Dendritic cell treated with granulocyte-macrophage colony-stimulating factor and Interleukin-4, amounts not matched to agents 40 ng/mL and 50 ng/mL, for 4 days (primary cell): ENCODE measurements around the gene KCNA2.

Experiments
- H3K27ac Mint-ChIP-seq: one replicate; pipeline ENCODE4 v1.8.0; 2022; ENCODE audit warnings: mild to moderate bottlenecking, mixed read lengths
- H3K27me3 Mint-ChIP-seq: one replicate; pipeline ENCODE4 v1.8.0; 2022; ENCODE audit warnings: mild to moderate bottlenecking, mixed read lengths
- H3K36me3 Mint-ChIP-seq: one replicate; pipeline ENCODE4 v1.8.0; 2022; ENCODE audit warnings: low read depth, mixed read lengths
- H3K4me1 Mint-ChIP-seq: one replicate; pipeline ENCODE4 v1.8.0; 2022; ENCODE audit warnings: low read depth, mixed read lengths
- H3K4me3 Mint-ChIP-seq: one replicate; pipeline ENCODE4 v1.8.0; 2022; ENCODE audit warnings: mild to moderate bottlenecking, moderate library complexity, mixed read lengths
- H3K9me3 Mint-ChIP-seq: one replicate; pipeline ENCODE4 v1.8.0; 2022; ENCODE audit warnings: mixed read lengths
- intact Hi-C: fragments of 100-400 bp; cut with micrococcal nuclease; formaldehyde crosslinking; loops from one replicate; pipeline ENCODE4 v1.15.0; 2022

Gene KCNA2

GRCh38 chr1:110557481-110557880 lies 48.7 kb downstream of the KCNA2 start:
- Mint-ChIP-seq H3K9me3 (no peaks in the 10 kb centered on the region), H3K27me3 (peaks cover 61% of the 10 kb centered on the region), H3K4me1 (no peaks in the 10 kb centered on the region), H3K27ac (no peak overlapping the region), H3K4me3 (no peak overlapping the region), H3K36me3 (no peaks in the 10 kb centered on the region)
- intact Hi-C loops = loop anchor here (10.0 kb wide), 1 partner anchor 227 kb away; no protein-coding TSS in a partner anchor

- H3K4me1 Mint-ChIP-seq = no peaks in the 10 kb centered on the region
- no peaks in the 10 kb centered on the region for H3K9me3 Mint-ChIP-seq
- no peak overlapping the region for H3K4me3 Mint-ChIP-seq
- no peaks in the 10 kb centered on the region for H3K36me3 Mint-ChIP-seq
- intact Hi-C loops = loop anchor here (10.0 kb wide), 1 partner anchor 228 kb away; no protein-coding TSS in a partner anchor
- no peak overlapping the region for H3K27ac Mint-ChIP-seq
- peaks cover 67% of the 10 kb centered on the region for H3K27me3 Mint-ChIP-seq
Measured at GRCh38 chr1:110556471-110556807, 49.7 kb downstream of the KCNA2 start.

DNA sequence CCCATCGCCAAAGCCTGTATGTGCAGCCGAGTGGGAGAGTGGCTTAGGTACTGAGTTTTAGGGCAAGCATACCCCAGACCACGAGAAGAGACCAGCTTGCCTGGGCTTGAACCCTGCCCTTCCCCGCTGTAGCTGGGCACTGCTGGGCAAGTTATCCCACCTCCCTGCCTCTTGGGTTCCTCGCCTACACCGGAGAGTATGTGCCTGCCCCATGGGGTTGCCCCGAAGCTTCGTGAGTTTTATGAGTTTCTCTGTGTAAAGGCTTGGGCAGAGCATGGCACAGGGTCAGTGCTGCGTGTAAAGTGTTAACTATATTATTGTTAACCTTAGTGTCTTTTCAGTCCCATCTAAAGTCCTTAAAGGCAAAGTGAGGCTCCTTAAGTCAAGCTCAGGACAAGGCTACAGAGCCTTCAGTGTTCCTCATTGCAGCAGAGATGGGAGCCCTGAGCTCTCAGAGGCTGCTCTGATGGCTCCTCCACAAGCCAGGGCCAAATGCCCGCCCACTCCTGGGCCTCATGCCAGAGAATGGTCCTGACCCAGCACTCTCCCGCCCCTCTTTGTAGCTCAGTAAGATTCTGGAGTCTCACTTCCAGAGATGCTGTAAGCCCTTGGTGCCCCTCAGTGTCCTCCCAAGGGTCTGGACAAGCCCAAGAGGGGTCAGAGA lies 50.2 kb downstream of the KCNA2 start:
- intact Hi-C loops = loop anchor here (10.0 kb wide), 1 partner anchor 229 kb away; no protein-coding TSS in a partner anchor
- Mint-ChIP-seq H3K27me3 (peaks cover 67% of the 10 kb centered on the region), H3K27ac (no peak overlapping the region), H3K4me3 (no peak overlapping the region), H3K36me3 (no peaks in the 10 kb centered on the region), H3K4me1 (no peaks in the 10 kb centered on the region), H3K9me3 (no peaks in the 10 kb centered on the region)

DNA sequence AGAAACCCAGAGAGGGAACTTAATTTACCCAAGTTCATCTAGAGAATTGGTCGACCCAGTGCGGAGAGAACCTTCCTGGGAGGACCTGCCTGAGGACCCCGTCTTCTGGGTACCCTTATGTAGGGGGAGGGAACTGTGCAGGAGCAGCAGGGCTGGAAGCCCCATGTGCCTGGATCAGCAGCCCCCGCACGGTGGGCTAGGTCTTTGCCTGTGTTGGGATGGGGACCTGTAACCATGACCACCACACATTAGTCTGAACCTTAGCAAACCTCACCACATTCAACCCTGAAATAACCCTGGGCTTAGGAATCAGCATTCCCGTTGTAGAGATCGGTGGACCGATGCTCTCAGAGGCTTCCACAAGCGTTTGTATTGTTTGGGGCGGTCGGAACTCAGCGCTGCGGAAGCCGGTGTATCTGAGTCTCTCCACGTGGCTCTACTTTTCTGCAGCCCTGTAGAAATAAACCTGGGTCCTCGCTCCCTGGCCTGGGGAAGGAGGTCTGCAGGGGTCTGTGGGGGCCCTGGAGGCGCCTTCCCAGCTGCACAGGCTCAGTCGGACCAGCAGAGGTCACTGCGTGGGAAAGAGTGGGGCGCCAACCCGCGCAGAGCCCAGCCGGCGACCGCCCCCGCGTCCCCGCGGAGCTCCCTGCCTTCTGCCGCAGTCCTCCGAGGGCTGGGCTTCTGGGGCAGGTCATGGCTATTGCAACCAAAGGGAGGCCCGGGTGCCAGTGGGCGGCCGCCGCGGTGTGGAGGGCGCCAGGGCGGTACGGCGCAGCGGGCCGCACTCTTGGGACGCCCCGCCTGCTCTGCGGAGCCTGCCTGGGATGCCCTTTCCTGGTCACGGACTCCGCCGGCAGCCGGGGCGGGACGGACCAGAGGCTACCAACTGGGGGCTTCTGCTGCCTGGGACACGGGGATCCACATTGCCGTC lies 51.0 kb downstream of the KCNA2 start:
- no peaks in the 10 kb centered on the region for H3K9me3 Mint-ChIP-seq
- H3K27ac Mint-ChIP-seq = no peak overlapping the region
- intact Hi-C loops = loop anchor here (10.0 kb wide), 1 partner anchor 230 kb away; no protein-coding TSS in a partner anchor
- H3K27me3 Mint-ChIP-seq = peaks cover 65% of the 10 kb centered on the region
- peak overlapping the region; percentile 35 for H3K4me3 Mint-ChIP-seq
- H3K36me3 Mint-ChIP-seq = no peaks in the 10 kb centered on the region
- H3K4me1 Mint-ChIP-seq = no peaks in the 10 kb centered on the region

DNA sequence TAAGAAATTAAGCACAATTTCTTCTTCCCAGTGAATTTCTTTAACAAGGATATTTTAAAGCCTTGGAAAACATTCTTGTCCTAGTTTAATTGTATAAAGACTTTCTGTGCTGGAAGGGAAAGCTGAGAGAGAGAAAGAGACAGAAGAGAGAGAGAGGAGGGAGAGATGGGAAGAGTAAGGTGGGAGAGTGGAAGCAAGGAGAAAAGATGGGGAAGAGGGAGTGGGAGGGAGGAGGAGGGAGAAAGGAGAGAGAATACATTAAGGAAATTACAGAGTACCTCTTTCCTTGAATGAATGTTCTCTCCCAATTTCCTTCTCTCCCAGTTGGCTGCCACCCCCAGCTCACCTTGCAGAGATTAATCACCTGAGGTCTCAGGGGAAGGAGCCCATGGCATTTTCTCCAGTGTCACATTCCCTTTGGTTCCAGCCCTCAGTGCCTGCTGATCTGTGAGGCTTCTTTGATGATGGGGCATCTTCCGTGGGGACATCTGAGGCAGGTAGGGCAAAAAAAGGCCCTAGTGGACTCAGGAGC lies 54.8 kb downstream of the KCNA2 start:
- peaks cover 44% of the 10 kb centered on the region for H3K27me3 Mint-ChIP-seq
- H3K27ac Mint-ChIP-seq = no peak overlapping the region
- H3K4me1 Mint-ChIP-seq = no peaks in the 10 kb centered on the region
- H3K9me3 Mint-ChIP-seq = no peaks in the 10 kb centered on the region
- intact Hi-C loops = loop anchor here (10.0 kb wide), 1 partner anchor 233 kb away; no protein-coding TSS in a partner anchor
- H3K36me3 Mint-ChIP-seq = no peaks in the 10 kb centered on the region
- no peak overlapping the region for H3K4me3 Mint-ChIP-seq

- peaks cover 34% of the 10 kb centered on the region for H3K27me3 Mint-ChIP-seq
- no peak overlapping the region for H3K27ac Mint-ChIP-seq
- peaks cover 3% of the 10 kb centered on the region for H3K4me1 Mint-ChIP-seq
- no peaks in the 10 kb centered on the region for H3K9me3 Mint-ChIP-seq
- H3K36me3 Mint-ChIP-seq = no peaks in the 10 kb centered on the region
- no peak overlapping the region for H3K4me3 Mint-ChIP-seq
- intact Hi-C loops = loop anchor here (10.0 kb wide), 1 partner anchor 235 kb away; no protein-coding TSS in a partner anchor
Measured at GRCh38 chr1:110549831-110550230, 56.3 kb downstream of the KCNA2 start.

- Mint-ChIP-seq H3K4me3 (no peak overlapping the region), H3K27ac (no peak overlapping the region), H3K27me3 (peaks cover 28% of the 10 kb centered on the region), H3K4me1 (peaks cover 4% of the 10 kb centered on the region), H3K36me3 (no peaks in the 10 kb centered on the region), H3K9me3 (no peaks in the 10 kb centered on the region)
- intact Hi-C loops = no loop called here
Measured at GRCh38 chr1:110548381-110548780, 57.8 kb downstream of the KCNA2 start.

DNA sequence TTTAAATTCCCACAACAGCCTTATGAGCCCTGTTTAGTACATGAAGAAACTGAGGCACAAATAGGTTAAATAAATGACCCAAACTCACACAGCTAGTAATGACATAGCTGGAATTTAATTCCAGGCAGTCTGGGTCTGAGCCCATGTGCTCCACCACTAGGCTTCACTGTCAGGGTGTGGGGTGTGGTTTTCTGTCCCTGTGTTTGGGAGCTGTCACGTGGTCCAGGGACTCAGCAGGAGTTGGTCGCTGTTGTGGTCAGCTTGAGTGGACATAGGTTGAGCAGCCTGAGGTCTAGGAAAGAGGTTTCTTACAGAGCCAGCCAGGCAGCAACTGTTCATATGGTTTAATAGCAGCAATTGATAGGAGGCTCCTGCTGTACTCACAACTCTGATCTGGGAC lies 59.1 kb downstream of the KCNA2 start:
- Mint-ChIP-seq H3K4me1 (peaks cover 4% of the 10 kb centered on the region), H3K36me3 (no peaks in the 10 kb centered on the region), H3K9me3 (no peaks in the 10 kb centered on the region), H3K4me3 (no peak overlapping the region), H3K27ac (no peak overlapping the region), H3K27me3 (peaks cover 18% of the 10 kb centered on the region)
- intact Hi-C loops = no loop called here

- Mint-ChIP-seq H3K27me3 (peaks cover 14% of the 10 kb centered on the region), H3K4me3 (no peak overlapping the region), H3K4me1 (peaks cover 4% of the 10 kb centered on the region), H3K27ac (no peak overlapping the region), H3K9me3 (no peaks in the 10 kb centered on the region), H3K36me3 (no peaks in the 10 kb centered on the region)
- intact Hi-C loops = no loop called here
Measured at GRCh38 chr1:110545492-110545891, 60.7 kb downstream of the KCNA2 start.

GRCh38 chr1:110544753-110545152 lies 61.4 kb downstream of the KCNA2 start:
- no peak overlapping the region for H3K4me3 Mint-ChIP-seq
- no peaks in the 10 kb centered on the region for H3K9me3 Mint-ChIP-seq
- intact Hi-C loops = no loop called here
- H3K4me1 Mint-ChIP-seq = peaks cover 4% of the 10 kb centered on the region
- H3K36me3 Mint-ChIP-seq = no peaks in the 10 kb centered on the region
- H3K27ac Mint-ChIP-seq = no peak overlapping the region
- peaks cover 14% of the 10 kb centered on the region for H3K27me3 Mint-ChIP-seq
